Measurements from ENCODE around the gene ASCC1. TPM values are rescaled to one million over a fixed set of nuclear protein-coding genes. Genes with fewer than 3 reads are reported as not detected.

Gene ASCC1
- total RNA-seq, 3 donors from 2014 or later = 18.0 to 23.6 (median 21.4) TPM

- intact Hi-C loops (cut with DNase I, micrococcal nuclease) = no loop called here
- DNase-seq (no peak), ATAC-seq (peak; percentile 47)
- H3K4me1 ChIP-seq (ENCODE audit: low read depth) = peaks cover 40% of the 10 kb centered on the region
- H3K36me3 ChIP-seq (ENCODE audit: low read depth) = no peaks in the 10 kb centered on the region
- no peak for TF ChIP-seq CTCF (IDR thresholded peaks at IDR 0.05)
- peak overlapping the region; percentile 14 for H3K4me3 ChIP-seq
- no peaks in the 10 kb centered on the region for H3K9me3 ChIP-seq
Measured at GRCh38 chr10:72260976-72261783, 45.1 kb upstream of the ASCC1 start.

GRCh38 chr10:72260239-72260975 is 44.3 kb upstream of the ASCC1 start:
- Histone ChIP-seq H3K9me3 (no peaks in the 10 kb centered on the region), H3K4me3 (peak overlapping the region; percentile 14), H3K4me1 (ENCODE audit: low read depth) (peaks cover 46% of the 10 kb centered on the region), H3K36me3 (ENCODE audit: low read depth) (no peaks in the 10 kb centered on the region)
- ATAC-seq (peak; percentile 86), DNase-seq (peak; percentile 83 to 93 (median 90))
- intact Hi-C loops (cut with DNase I, micrococcal nuclease) = no loop called here
- TF ChIP-seq CTCF (IDR thresholded peaks at IDR 0.05) = no peak

GRCh38 chr10:72259491-72260238 is 43.6 kb upstream of the ASCC1 start:
- no peak for TF ChIP-seq CTCF (IDR thresholded peaks at IDR 0.05)
- H3K4me1 ChIP-seq (ENCODE audit: low read depth) = peaks cover 53% of the 10 kb centered on the region
- no peaks in the 10 kb centered on the region for H3K36me3 ChIP-seq (ENCODE audit: low read depth)
- peak; percentile 3 for ATAC-seq
- H3K4me3 ChIP-seq = no peak overlapping the region
- intact Hi-C loops (cut with DNase I, micrococcal nuclease) = no loop called here
- DNase-seq = peak in 1 of 3 donors; percentile 51
- H3K9me3 ChIP-seq = no peaks in the 10 kb centered on the region

GRCh38 chr10:72258617-72259016 is 42.5 kb upstream of the ASCC1 start:
- Histone ChIP-seq H3K4me3 (no peak overlapping the region), H3K4me1 (ENCODE audit: low read depth) (peaks cover 60% of the 10 kb centered on the region), H3K9me3 (no peaks in the 10 kb centered on the region), H3K36me3 (ENCODE audit: low read depth) (no peaks in the 10 kb centered on the region)
- intact Hi-C loops (cut with DNase I, micrococcal nuclease) = no loop called here
- DNase-seq (peak in 1 of 3 donors; percentile 16), ATAC-seq (no peak)
- no peak for TF ChIP-seq CTCF (IDR thresholded peaks at IDR 0.05)

GRCh38 chr10:72257051-72257892 is 41.2 kb upstream of the ASCC1 start:
- TF ChIP-seq CTCF (IDR thresholded peaks at IDR 0.05) = no peak
- no peak for ATAC-seq
- Histone ChIP-seq H3K9me3 (no peaks in the 10 kb centered on the region), H3K4me3 (no peak overlapping the region), H3K4me1 (ENCODE audit: low read depth) (peaks cover 58% of the 10 kb centered on the region), H3K36me3 (ENCODE audit: low read depth) (no peaks in the 10 kb centered on the region)
- intact Hi-C loops (cut with DNase I, micrococcal nuclease) = no loop called here
- DNase-seq = peak in 1 of 3 donors; percentile 55
